WTC11 (cell line): ENCODE measurements around the gene GPS2. TPM values are rescaled to one million over a fixed set of nuclear protein-coding genes. Genes with fewer than 3 reads are reported as not detected.

ENCODE experiments used
- ATAC-seq: fragments of 200-7000 bp; cut with Tn5 transposase; 2 replicates; pipeline ENCODE4 v1.10.0; 2021; ENCODE audit warnings: mild to moderate bottlenecking, moderate library complexity
- CTCF ChIA-PET: fragments of 300-600 bp; sonication (Branson Sonifier 250); formaldehyde crosslinking; loops from one replicate; lab custom pipeline; 2021; ENCODE audit warnings: antibody characterized with exemption; lab: Charles Lee
- POLR2A ChIA-PET: fragments of 350-600 bp; sonication (Branson Sonifier 250); formaldehyde crosslinking; loops from one replicate; lab custom pipeline; 2021; ENCODE audit warnings: antibody characterized with exemption; lab: Charles Lee
- DNase-seq: peaks from one replicate; pipeline ENCODE4 v3.0.0; 2021; ENCODE audit warnings: low spot score
- H3K27ac Mint-ChIP-seq: 2 replicates; pipeline ENCODE4 v1.8.0; 2021; ENCODE audit warnings: mixed read lengths
- H3K27me3 Mint-ChIP-seq: 2 replicates; pipeline ENCODE4 v1.8.0; 2021; ENCODE audit warnings: low read depth, mild to moderate bottlenecking, moderate library complexity, mixed read lengths
- H3K36me3 Mint-ChIP-seq: 2 replicates; pipeline ENCODE4 v1.8.0; 2021; ENCODE audit warnings: mixed read lengths
- H3K4me1 Mint-ChIP-seq: 2 replicates; pipeline ENCODE4 v1.8.0; 2022; ENCODE audit warnings: mixed read lengths
- H3K4me3 Mint-ChIP-seq: 2 replicates; pipeline ENCODE4 v1.8.0; 2021; ENCODE audit warnings: mild to moderate bottlenecking, moderate library complexity, mixed read lengths
- H3K9me3 Mint-ChIP-seq: 2 replicates; pipeline ENCODE4 v1.8.0; 2021; ENCODE audit warnings: mixed read lengths
- AR ChIP-seq: fragments of 250-450 bp; sonication (Bioruptor Pico); IDR thresholded peaks from 2 replicates; pipeline ENCODE4 v1.9.0; 2021; ENCODE audit warnings: mild to moderate bottlenecking
- ATF1 ChIP-seq: sonication (generic); formaldehyde crosslinking; IDR thresholded peaks from 2 replicates; pipeline ENCODE4 v1.8.1; 2023; ENCODE audit warnings: mild to moderate bottlenecking, moderate library complexity, missing genetic modification reagents
- CTCF ChIP-seq: fragments of 200-600 bp; IDR thresholded peaks from 2 replicates; pipeline ENCODE4 v1.8.0; 2022; ENCODE audit warnings: antibody characterized with exemption
- ETV6 ChIP-seq: sonication (generic); formaldehyde crosslinking; IDR thresholded peaks from 2 replicates; pipeline ENCODE4 v1.8.1; 2022; ENCODE audit warnings: mild to moderate bottlenecking, missing genetic modification reagents
- GTF2I ChIP-seq: fragments of 250-450 bp; sonication (Bioruptor Pico); conservative IDR thresholded peaks from 2 replicates; pipeline ENCODE4 v1.4.0; 2021; ENCODE audit warnings: mild to moderate bottlenecking
- PRDM15 ChIP-seq: sonication (generic); formaldehyde crosslinking; IDR thresholded peaks from 2 replicates; pipeline ENCODE4 v1.8.0; 2022; ENCODE audit warnings: missing genetic modification reagents
- SMAD3 ChIP-seq: sonication (generic); formaldehyde crosslinking; IDR thresholded peaks from 2 replicates; pipeline ENCODE4 v1.8.0; 2022; ENCODE audit warnings: missing genetic modification reagents, mild to moderate bottlenecking, borderline replicate concordance
- ZNF121 ChIP-seq: sonication (generic); formaldehyde crosslinking; IDR thresholded peaks from 2 replicates; pipeline ENCODE4 v1.8.0; 2023; ENCODE audit warnings: missing genetic modification reagents
- ZNF396 ChIP-seq: fragments of 250-450 bp; sonication (Bioruptor Pico); IDR thresholded peaks from 2 replicates; pipeline ENCODE4 v1.8.0; 2021; ENCODE audit warnings: mild to moderate bottlenecking, moderate library complexity, borderline replicate concordance
- ZNF425 ChIP-seq: fragments of 250-450 bp; sonication (Bioruptor Pico); conservative IDR thresholded peaks from 2 replicates; pipeline ENCODE4 v1.9.0; 2021; ENCODE audit warnings: mild to moderate bottlenecking
- ZSCAN18 ChIP-seq: fragments of 250-450 bp; sonication (Bioruptor Pico); IDR thresholded peaks from 2 replicates; pipeline ENCODE4 v2.1.2; 2022; ENCODE audit warnings: mild to moderate bottlenecking, moderate library complexity
- total RNA-seq: library from RNA; stranded (reverse); gene quantifications from 3 replicates; pipeline ENCODE4 v1.2.3, GENCODE V29; 2021
- TF ChIP-seq, protein P1 (sequence below): sonication (generic); formaldehyde crosslinking; IDR thresholded peaks from 2 replicates; pipeline ENCODE4 v1.8.0; 2023; ENCODE audit warnings: missing genetic modification reagents, mild to moderate bottlenecking, borderline replicate concordance

GPS2 gene
- total RNA-seq, 1 experiment from 2014 or later, result 55.9 TPM

- TF ChIP-seq, protein P1, sequence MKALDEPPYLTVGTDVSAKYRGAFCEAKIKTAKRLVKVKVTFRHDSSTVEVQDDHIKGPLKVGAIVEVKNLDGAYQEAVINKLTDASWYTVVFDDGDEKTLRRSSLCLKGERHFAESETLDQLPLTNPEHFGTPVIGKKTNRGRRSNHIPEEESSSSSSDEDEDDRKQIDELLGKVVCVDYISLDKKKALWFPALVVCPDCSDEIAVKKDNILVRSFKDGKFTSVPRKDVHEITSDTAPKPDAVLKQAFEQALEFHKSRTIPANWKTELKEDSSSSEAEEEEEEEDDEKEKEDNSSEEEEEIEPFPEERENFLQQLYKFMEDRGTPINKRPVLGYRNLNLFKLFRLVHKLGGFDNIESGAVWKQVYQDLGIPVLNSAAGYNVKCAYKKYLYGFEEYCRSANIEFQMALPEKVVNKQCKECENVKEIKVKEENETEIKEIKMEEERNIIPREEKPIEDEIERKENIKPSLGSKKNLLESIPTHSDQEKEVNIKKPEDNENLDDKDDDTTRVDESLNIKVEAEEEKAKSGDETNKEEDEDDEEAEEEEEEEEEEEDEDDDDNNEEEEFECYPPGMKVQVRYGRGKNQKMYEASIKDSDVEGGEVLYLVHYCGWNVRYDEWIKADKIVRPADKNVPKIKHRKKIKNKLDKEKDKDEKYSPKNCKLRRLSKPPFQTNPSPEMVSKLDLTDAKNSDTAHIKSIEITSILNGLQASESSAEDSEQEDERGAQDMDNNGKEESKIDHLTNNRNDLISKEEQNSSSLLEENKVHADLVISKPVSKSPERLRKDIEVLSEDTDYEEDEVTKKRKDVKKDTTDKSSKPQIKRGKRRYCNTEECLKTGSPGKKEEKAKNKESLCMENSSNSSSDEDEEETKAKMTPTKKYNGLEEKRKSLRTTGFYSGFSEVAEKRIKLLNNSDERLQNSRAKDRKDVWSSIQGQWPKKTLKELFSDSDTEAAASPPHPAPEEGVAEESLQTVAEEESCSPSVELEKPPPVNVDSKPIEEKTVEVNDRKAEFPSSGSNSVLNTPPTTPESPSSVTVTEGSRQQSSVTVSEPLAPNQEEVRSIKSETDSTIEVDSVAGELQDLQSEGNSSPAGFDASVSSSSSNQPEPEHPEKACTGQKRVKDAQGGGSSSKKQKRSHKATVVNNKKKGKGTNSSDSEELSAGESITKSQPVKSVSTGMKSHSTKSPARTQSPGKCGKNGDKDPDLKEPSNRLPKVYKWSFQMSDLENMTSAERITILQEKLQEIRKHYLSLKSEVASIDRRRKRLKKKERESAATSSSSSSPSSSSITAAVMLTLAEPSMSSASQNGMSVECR (CRISPR knock-in tag), result no peak
- no peak for TF ChIP-seq ZSCAN18 (CRISPR knock-in tag)
- no peak for TF ChIP-seq GTF2I
- no peak for TF ChIP-seq ZNF396
- no peak for TF ChIP-seq ATF1 (CRISPR knock-in tag)
- no peak for TF ChIP-seq PRDM15 (CRISPR knock-in tag)
- no peak for TF ChIP-seq AR (CRISPR knock-in tag)
- no peak for TF ChIP-seq ETV6 (CRISPR knock-in tag)
- TF ChIP-seq SMAD3 (CRISPR knock-in tag), result no peak
- no peak for TF ChIP-seq ZNF425 (CRISPR knock-in tag)
- TF ChIP-seq ZNF121 (CRISPR knock-in tag), result no peak
Observed at GRCh38 chr17:7266784-7267183, 48.4 kb downstream of the GPS2 start (continued).

DNA sequence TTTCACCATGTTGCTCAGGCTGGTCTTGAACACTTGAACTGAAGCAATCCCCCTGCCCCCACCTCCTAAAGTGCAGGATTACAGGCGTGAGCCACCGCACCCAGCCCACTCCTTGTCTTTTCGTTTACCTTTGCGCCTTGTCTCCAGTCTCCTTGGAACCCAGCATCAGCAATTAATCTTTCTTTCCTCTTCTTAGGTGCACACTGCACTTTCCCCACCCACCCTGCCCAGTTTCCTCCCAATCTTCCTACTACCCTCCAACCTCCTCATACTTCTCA lies 51.4 kb downstream of the GPS2 start:
- ChIA-PET POLR2A (interaction anchor here (0.7 to 1.3 kb wide), 4 partner anchors 17 to 65 kb away, joined by 3 read pairs; partner anchors contain the start of genes ACADVL, DLG4, GABARAP and NEURL4), CTCF (interaction anchor here (0.8 to 4.8 kb wide), 4 partner anchors 18 to 93 kb away, joined by 3 to 23 read pairs (median 6); partner anchors contain the start of gene SLC2A4)
- TF ChIP-seq CTCF, result no peak
- peak overlapping the region; percentile 100 for H3K27ac Mint-ChIP-seq
- H3K36me3 Mint-ChIP-seq, result peaks cover 5% of the 10 kb centered on the region
- H3K27me3 Mint-ChIP-seq, result no peaks in the 10 kb centered on the region
- DNase-seq (no peak), ATAC-seq (no peak)
- peak overlapping the region; percentile 98 for H3K4me3 Mint-ChIP-seq
- peaks cover 26% of the 10 kb centered on the region for H3K4me1 Mint-ChIP-seq
- no peaks in the 10 kb centered on the region for H3K9me3 Mint-ChIP-seq
